ENCODE measurements around the gene CDH20.
A peak's percentile ranks its signal among the peaks of the same experiment; 100 is the strongest.

The CDH20 gene

DNA sequence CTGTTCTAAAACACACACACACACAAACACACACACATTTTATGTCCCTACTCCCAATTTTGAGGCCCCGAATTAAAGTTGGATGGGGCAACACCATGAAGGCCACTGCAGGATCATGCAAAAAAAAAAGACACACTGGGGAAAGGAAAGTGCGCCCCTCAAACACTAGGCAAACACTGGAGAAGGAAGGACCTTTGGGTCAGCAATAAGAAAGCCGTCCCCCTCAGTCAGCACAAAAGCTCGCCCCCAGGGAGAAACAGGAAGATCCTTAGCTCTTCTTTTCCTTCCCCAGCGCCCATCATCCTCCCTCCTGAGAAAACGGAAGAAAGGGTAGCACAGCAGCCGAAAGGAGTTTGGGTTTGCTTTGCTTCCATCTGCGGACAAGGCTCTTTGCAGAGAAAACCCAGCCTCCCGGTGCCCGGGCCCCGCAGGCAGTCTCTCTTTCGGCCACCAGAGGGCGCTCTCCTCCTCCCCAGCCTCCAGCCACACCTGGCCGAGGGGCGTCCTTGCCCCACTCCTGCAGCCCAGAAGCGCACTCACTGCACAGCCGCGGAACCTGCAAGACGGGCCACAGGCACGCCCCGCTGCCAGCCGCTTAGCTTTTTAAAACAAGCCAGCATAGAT is 248.5 kb downstream of the CDH20 start:
- DNase-seq = peak; percentile 58

DNA sequence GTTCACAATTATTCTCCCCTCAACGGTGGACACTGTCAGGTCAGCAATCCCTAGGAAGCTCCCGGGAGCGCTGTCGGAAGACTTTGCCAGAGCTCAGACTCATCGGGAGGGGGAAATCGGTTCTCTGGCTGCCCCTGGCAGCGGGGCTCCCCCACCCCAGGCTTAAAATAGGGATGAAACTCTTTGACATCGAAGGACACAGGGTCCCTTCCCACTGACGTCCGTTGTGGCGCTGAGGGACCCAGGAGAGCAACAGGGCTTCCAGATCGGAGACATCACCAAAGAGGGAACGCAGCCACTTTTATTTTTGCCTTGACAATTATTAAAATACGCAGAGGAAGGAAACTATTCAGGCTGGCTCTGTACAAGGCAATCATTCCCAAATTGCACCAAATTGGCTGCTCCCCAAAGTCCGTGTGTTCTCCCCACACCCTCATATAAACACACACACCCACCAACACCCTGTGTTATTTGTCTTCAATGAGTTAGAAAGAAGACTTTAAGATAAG is 249.0 kb downstream of the CDH20 start:
- DNase-seq = no peak

DNA sequence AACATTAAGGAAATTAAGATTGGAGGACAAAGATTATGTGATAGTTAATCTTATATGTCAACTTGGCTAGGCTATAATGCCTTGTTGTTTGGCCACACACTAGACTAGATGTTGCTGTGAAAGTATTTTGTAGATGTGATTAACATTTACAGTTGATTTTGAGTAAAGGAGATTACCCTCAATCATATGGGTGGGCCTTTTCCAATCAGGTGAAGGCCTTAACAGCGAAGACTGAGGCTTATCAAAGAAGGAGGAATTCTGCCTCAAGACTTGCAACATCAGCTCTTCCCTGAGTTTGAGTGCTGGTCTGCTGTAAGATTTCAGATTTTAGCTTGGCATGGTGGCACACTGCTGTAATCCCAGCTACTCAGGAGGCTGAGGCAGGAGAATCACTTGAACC is 250.3 kb downstream of the CDH20 start:
- DNase-seq = no peak

DNA sequence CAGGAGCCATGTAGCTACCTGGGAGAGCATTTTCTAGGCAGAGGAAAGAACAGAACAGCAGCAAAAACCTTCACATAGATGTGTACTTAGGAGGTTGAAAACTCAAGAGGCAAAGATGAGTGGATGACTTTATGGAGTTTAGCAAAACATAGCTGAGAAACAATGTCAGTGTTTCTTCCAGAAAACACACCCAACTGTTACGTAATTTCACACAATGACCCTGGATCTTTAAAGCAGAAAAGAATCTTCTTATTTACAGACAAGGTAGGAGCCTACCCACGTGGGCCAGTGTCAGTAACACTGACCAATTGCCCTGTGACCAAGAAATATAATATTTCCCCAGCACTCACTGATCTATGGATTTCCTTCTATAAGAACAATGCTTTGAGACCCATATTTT is 254.6 kb downstream of the CDH20 start:
- DNase-seq = no peak

DNA sequence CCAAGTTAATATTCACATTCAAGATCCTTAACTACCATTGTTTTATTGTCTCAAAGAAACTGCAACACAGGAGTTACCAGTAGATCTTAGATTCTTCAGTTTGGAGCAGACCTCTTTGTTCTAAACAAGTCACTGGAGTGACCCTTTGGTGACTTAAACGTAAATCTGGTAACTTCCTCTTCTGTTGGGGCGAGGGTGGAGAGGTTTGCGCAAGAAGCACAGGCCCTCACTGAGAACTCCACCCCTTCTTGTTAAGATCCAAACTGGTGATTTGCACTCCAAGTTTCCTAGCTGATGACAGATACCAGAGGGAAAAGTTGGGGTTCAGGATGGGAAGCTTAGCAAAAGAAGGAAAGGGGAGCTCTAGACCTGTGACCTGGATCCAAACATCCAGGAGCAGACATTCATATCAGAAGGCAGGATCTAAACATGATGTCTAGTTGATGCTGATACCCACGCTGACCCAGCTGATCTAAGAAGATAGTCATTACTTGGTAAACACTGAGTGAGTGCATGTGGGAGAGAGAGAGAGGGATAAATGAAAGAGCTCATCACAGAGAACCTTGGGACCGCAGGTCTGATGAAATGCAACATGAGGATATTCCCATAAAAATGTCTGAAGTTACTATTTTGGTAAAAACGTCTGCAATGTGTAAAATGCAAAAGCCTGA is 256.0 kb downstream of the CDH20 start:
- peak; percentile 5 for DNase-seq

DNA sequence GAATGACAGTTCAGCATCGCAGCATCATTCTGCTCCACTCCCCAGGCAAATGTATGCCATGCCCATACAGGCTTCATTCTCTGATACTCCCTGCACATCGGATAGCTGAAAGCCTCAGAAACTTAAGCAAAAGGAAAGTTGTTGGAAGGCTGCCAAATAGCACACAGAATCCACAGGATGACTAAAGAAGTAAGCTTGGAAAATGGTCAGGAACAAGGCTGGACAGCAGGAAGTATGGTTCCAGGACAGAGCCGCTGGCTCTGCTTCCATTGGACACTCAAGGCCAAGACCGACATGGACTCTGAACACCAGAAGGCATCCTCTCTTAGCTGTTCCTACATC is 256.5 kb downstream of the CDH20 start:
- DNase-seq = no peak

DNA sequence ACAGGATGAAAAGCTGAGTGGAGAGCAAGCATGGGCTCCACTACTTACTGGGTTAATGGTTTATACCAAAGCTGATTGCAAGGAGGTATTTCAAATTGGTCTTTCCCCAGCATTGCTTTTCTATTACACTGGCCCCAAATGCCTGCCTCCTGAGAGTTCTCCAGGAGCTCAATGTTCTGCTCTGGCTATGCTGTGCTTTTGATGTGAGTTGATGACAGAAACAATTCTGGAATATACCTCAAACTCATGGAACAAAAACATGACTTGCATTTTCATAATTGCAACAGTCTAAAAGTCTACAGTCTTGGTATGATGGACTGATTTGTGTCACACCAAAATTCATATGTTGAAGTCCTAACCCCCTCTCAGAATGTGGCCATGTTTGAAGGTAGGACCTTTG is 258.0 kb downstream of the CDH20 start:
- DNase-seq = no peak

GRCh38 chr18:61595615-61596251 is 262.5 kb downstream of the CDH20 start:
- DNase-seq = no peak

DNA sequence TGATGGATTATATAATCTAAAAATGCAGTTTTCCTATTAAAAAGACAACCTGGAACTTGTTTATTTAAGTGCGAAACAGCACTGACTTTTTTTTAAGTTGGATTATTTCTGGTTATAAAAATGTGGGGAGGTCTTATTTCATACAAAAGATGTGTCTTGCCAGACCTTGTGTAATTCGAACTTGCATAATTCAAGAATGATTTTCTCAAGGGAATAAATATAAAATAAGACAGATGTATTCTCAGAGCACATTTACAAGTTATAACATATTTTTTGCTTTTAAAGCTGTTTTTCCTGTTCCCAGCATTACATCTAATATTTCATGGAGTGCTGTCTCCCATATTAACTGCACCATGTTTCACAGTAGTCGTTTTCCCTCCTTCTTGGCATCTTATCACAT is 263.1 kb downstream of the CDH20 start:
- DNase-seq = no peak

- DNase-seq = no peak
These were observed 264.1 kb downstream of the CDH20 start for GRCh38 chr18:61597316-61597715.

- DNase-seq = no peak
These were observed 267.2 kb downstream of the CDH20 start for GRCh38 chr18:61600422-61600821.

GRCh38 chr18:61602836-61603235 is 269.6 kb downstream of the CDH20 start:
- no peak for DNase-seq
